OCI-M1 (cell line): ENCODE measurements around the gene CDC42BPA.

Experiments
- DNase-seq: peaks from one replicate; lab custom pipeline; 2025; lab: John Stamatoyannopoulos, UW

CDC42BPA gene

DNA sequence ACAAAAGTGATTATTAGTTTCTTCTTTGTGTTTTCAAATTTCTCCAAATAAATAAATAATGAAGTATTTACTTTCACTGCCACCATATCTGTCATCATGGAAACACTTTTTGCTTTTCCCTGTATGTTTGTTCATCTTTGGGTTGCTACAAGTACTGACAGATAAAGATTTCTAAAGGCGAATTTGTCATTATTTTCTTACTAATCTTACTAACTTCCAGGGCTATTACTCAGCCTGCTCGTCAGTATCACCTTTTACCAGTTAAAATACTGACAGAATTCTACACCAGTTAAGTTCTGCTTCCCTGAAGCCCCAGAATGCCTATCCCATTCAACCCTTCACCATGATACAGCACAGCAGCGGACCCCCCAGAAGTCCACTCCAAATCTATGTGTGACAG lies 106.1 kb downstream of the CDC42BPA start:
- no peak for DNase-seq

DNA sequence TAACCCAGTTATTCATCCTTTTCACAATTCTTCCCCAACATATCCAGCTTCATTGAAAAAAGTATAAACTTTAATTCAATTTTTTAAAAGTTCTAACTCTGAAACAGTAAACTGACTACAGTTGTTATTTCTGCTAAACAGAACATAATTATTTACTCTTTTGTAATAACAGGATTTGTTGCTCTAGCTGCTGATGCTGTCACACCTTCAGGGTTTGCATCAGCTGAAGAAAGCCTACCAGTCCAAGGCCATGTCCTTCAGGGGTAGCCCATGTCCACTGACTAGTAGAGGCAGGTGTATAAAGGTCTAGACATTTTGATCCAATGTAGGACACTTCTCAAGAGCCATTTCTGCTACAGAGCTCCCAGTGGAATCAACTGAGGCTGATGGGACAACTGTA lies 107.7 kb downstream of the CDC42BPA start:
- no peak for DNase-seq

DNA sequence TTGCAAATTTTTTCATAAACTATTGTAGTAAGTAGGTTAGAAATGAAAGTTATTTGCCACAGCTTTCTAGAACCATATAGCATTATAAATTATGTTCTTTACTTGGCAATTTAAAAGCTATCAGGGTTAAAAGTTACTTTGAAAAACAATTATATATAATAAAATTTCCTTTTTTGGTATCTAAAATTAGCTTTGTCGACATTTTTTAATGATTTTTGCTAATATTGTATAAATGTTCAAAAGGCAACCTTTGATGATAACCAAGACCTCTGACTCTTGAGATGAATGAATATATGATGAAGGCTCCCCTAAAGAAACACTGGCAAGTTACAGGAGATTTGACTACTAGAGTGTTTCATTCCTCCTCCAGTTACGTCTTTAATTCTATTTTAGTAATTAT lies 121.2 kb downstream of the CDC42BPA start:
- DNase-seq: no peak

DNA sequence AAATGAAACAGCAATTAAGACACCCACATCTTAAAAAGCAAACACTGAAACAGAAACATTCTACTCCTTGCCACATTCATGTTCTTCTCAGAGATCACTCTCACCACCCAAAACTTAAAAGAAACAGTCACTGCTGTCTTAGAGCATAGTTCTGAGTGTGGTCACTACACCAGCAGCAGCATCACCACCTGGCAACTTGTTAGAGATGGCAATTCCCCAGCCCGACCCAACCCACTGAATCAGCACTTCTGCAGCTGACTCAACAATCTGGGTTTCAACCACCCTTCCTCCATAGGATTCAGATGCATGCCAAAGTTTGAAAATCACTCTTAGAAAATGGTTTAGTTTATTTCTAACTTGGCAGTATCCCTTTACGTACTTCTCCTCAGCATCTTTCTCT lies 126.1 kb downstream of the CDC42BPA start:
- peak; percentile 77 for DNase-seq

GRCh38 chr1:227191607-227192006 lies 126.7 kb downstream of the CDC42BPA start:
- no peak for DNase-seq

- DNase-seq: no peak
Measured at GRCh38 chr1:227190321-227190720, 128.0 kb downstream of the CDC42BPA start.

DNA sequence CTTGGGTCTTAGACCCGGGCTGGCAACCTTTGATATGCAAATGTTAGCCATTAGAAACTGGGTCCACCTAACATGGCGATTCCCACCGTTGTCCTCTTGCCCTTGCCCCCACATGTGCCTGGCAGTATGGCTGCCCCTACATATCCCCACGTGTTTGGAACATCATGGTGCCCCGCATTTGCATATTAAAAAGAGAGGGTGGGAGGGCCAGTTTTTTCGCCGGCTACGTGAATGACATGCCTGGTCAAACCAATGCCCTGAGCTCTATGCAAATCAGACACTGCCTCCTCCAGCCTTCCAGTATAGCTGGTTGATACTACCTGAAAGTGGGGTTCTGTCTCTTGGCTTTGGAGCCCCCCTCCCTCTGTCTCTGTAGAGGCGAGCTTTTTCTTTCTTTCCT lies 133.0 kb downstream of the CDC42BPA start:
- no peak for DNase-seq

DNA sequence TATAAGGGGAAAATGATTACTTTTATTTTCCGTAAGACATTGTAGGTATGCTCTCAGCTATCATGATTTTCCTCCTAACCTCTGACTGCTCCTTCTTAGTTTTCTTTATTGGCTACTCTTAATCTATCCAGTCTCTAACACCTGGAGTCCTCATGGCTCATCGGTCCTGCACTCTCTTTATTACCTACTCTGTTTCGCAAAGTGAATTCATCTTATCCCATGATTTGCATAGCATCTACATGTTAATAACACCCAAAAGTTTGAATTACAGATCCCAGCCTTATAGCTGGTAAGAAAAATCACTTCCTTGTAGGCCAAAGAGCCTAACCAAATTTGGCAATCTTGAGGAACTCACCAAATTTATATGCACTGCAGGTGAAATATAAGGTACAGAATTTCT lies 136.3 kb downstream of the CDC42BPA start:
- no peak for DNase-seq

DNA sequence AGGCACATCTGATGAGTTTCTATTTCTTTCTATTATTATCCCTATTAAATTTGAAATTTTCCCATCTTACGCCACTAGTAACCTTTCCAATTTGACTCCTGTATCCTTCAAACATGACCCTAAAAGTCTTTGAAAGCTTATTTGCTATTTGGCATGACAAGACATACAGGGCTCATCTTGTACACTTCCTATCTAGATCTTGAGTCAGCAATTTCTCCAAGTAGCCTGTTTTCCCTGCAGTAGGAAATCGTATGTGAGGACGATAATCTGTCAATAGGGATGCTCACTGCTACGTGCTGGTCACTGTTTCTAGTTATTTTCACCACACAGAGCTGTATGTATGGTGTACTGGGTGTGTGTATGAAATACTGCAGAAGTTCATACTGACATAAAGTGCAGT lies 142.7 kb downstream of the CDC42BPA start:
- no peak for DNase-seq

- DNase-seq: no peak
Measured at GRCh38 chr1:227174164-227174563, 144.1 kb downstream of the CDC42BPA start.

DNA sequence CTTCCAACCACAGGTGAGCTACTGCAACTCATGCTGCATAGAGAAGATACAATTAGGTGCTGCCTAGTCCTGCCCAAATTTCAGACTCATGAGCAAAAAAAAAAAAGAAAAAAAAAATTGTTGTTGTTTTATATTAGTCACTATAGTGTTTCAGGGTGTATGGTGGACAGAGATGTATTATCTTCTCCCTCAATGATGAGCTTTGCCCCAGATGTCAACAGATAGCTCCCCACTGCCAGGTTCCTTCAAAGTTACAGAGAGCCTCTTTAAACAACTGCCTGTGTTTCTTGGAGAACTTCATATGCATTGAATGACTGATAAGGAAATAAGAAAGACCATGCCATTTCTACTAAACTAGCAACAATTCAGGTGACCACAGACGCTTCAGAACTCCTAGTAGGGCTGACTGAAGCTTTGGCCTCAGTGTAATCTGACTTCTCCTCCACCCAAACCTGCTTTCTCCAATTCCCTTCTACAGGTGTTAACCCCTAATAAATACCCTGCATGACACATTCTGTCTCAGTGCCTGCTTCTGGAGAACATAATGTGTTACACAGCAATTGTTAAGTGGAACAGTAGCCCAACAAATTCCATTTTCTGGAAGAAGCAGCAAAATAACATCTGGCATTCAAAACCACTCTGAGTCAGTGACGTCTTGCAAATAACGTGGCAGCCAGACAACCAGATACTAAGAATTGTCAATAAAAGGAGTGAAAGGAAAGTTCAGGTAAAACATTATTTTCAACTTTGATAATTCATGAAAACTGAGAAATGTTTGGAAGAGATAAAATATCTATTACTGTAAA lies 147.7 kb downstream of the CDC42BPA start:
- peak; percentile 76 for DNase-seq

GRCh38 chr1:227169343-227169742 lies 148.9 kb downstream of the CDC42BPA start:
- DNase-seq: peak; percentile 77

GRCh38 chr1:227167276-227168101 lies 150.8 kb downstream of the CDC42BPA start:
- peak; percentile 30 for DNase-seq

DNA sequence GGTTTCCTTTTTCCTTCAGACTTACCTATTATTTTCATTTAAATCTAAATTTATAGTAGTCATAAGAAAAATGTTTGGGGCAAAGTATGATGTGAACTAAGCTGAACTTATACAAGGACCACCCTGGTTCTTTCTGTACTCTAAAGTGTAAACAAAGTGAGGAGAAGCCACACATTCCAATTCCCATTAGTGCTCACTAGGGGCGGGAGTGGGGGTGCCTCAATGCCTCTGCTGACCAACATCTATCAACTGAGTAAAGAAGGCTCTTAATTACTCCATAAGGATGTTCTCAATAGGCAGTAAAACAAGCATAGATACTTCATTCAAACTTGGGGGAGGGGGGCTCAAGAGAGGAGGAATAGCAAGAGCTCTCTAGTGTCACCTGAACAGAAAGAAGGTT lies 151.7 kb downstream of the CDC42BPA start:
- DNase-seq: no peak

GRCh38 chr1:227161470-227161869 lies 156.8 kb downstream of the CDC42BPA start:
- DNase-seq: no peak

DNA sequence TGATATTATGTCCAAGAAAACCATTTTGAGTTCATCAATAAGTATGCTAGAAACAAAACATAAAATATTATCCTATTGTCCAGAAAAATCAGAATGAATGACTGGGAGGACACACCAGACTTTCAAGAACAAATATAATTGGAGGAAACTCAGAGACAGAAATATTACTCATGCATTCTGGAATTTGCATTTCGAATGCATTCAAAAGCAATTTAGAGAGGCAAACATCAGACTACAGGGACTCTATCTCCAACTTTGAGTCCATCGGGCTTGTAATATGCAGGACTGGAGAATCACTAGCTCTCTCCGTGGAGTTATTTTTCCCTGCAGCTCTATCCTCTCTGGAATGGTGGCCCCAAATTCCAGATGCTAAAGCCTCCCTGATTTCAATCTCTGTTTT lies 161.8 kb downstream of the CDC42BPA start:
- no peak for DNase-seq

GRCh38 chr1:227155688-227156087 lies 162.6 kb downstream of the CDC42BPA start:
- no peak for DNase-seq

- DNase-seq: no peak
Measured at GRCh38 chr1:227155004-227155403, 163.3 kb downstream of the CDC42BPA start.

- no peak for DNase-seq
Measured at GRCh38 chr1:227152525-227152924, 165.8 kb downstream of the CDC42BPA start.

GRCh38 chr1:227140376-227140775 lies 177.9 kb downstream of the CDC42BPA start:
- DNase-seq: no peak

DNA sequence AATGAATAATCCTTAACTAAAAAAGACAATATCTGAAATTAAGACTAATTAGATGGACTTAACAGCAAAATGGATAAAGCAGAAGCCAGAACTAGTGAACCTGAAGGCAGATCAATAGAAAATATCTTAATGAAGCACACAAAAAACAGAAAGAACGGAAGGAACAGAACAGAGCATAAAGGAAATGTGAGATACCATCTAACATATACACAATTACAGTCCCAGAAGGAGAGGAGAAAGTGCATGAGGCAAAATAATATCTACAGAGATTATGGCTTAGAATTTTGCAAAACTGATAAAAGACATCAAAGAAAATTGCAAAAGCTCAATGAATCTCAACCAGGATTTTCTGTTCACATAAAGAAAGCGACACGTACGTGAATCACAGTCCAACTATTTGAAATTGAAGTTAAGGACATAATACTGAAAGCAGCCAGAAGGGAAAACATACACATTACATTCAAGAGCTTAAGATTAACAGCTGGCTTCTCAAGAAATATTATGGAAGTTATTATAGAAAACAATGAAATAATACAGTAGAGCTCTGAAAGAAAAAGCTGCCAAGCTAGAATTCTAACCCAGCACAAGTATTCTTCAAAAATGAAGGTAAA lies 182.0 kb downstream of the CDC42BPA start:
- DNase-seq: no peak

- DNase-seq: peak; percentile 54
Measured at GRCh38 chr1:227134686-227135314, 183.5 kb downstream of the CDC42BPA start.
